DND-41 (cell line): ENCODE results near the gene KCTD14.

Experiments used
- CTCF ChIP-seq: IDR thresholded peaks from 2 replicates; pipeline ENCODE4 v1.5.1; 2012; ENCODE audit warnings: borderline replicate concordance, low read length, moderate library complexity, mild to moderate bottlenecking; ENCODE audit not compliant: poor library complexity, severe bottlenecking; ENCODE audit errors: extremely low read depth
- EZH2 ChIP-seq: IDR thresholded peaks from 3 replicates; pipeline ENCODE4 v1.6.1; 2012; ENCODE audit warnings: borderline replicate concordance, low read depth, mild to moderate bottlenecking, moderate library complexity, low read length, inconsistent platforms; ENCODE audit not compliant: severe bottlenecking

GRCh38 chr11:78010304-78010703, 12.8 kb downstream of the KCTD14 start:
- TF ChIP-seq CTCF, result no peak
- TF ChIP-seq EZH2, result no peak
